GM12873 (cell line): ENCODE results near the gene CASP3.

Experiments used
- CTCF ChIP-seq: IDR thresholded peaks from 2 replicates; pipeline ENCODE4 v1.5.1; 2012; ENCODE audit warnings: low read depth, mild to moderate bottlenecking, moderate library complexity, low read length, control low read depth; ENCODE audit not compliant: insufficient read depth; ENCODE audit errors: missing control alignments

CASP3 gene

GRCh38 chr4:184648313-184649025 lies 778 bp downstream of the CASP3 start:
- TF ChIP-seq CTCF: no peak

- TF ChIP-seq CTCF: no peak
Measured at GRCh38 chr4:184648054-184648312, 1.3 kb downstream of the CASP3 start.

- TF ChIP-seq CTCF: no peak
Measured at GRCh38 chr4:184647266-184648053, 1.8 kb downstream of the CASP3 start.

GRCh38 chr4:184645904-184646610 lies 3.2 kb downstream of the CASP3 start:
- no peak for TF ChIP-seq CTCF

DNA sequence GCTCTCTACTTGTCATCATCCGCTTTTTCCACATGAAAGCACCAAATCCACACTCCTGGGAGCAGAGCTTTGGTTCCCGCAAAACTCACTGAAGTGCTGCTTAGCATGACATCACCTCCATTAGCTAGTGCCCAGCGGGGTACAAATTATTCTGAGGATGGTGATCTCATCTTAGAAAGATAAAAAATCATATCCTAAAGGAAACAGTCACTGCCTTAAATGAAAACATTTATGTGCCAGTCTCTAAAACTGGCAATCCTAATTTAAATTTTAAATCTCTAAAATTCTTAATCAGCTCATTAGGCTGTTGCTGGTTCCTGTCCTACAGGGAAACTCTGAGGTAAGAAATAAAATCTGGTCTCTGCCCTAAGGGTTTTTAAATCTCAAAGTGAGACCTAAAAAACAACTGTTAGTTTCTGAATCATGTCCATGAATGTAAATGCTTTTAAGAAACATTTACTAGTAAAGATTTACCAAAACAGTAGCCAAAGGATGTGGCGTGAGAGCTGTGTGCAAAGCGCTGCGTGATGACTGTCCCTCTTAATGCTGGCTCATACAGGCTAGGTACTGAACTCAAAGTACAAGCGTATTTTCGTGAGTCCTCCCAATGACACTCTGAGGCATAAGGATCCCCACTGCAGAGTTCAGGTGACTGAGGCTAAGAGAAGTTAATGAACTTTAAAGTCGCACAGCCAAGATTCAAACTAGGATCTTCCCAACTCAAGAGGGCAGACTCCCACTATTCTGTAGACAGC lies 4.5 kb downstream of the CASP3 start:
- TF ChIP-seq CTCF: no peak

- no peak for TF ChIP-seq CTCF
Measured at GRCh38 chr4:184643731-184644130, 5.5 kb downstream of the CASP3 start.

DNA sequence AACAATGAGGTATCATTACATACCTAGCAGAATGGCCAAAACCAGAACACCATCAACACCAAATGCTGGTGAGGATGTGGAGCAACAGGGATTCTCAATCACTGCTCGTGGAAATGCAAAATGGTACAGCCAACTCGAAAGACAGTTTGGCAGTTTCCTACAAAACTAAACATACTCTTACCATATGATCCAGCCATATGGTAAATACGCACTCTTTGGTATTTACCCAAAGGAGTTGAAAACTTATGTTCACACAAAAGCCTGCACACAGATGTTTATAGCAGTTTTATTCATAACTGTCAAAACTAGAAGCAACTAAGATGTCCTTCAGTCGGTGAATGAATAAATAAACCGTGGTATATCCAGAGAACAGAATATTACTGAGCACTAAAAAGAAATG lies 7.8 kb downstream of the CASP3 start:
- TF ChIP-seq CTCF: no peak
